Kidney (tissue), 14 donors: ENCODE data around the gene HCCS. TPM values are rescaled to one million over a fixed set of nuclear protein-coding genes. Genes with fewer than 3 reads are reported as not detected.
"Not testable (repeated sequence)": the region's sequence is repeated elsewhere in the genome, so short reads cannot be mapped to it uniquely, and the experiment has no call there.

Source experiments
- DNase-seq, 5 donors: peaks; one replicate each; pipeline ENCODE4 v3.0.0-alpha.2; 2013 to 2020
- FAIRE-seq: peaks from 2 replicates; lab custom pipeline; 2012; peaks lifted over from hg19 to GRCh38; lab: Jason Lieb, UNC
- H3K27ac ChIP-seq, 2 donors: one replicate each; pipeline ENCODE4 v1.7.0; 2013; ENCODE audit warnings: low read depth in 2 of 2, low read length in 2 of 2, inconsistent platforms in 1 of 2
- H3K27me3 ChIP-seq: one replicate; pipeline ENCODE4 v1.7.1; 2013; ENCODE audit warnings: low read length, inconsistent platforms; ENCODE audit not compliant: control insufficient read depth, insufficient read depth
- H3K36me3 ChIP-seq, 3 donors: one replicate each; pipeline versions ENCODE4 v1.7.0 to v1.7.1; 2013; ENCODE audit warnings: low read length in 3 of 3, control low read depth in 1 of 3, inconsistent platforms in 1 of 3; ENCODE audit not compliant: insufficient read depth in 3 of 3, control insufficient read depth in 2 of 3
- H3K4me1 ChIP-seq, 3 donors: one replicate each; pipeline versions ENCODE4 v1.7.0 to v1.7.1; 2013; ENCODE audit warnings: low read length in 3 of 3, inconsistent platforms in 1 of 3, low read depth in 1 of 3; ENCODE audit not compliant: control insufficient read depth in 2 of 3, insufficient read depth in 2 of 3
- H3K4me3 ChIP-seq, 3 donors: one replicate each; pipeline versions ENCODE4 v1.7.0 to v1.8.1; 2013; ENCODE audit warnings: low read length in 3 of 3, control low read depth in 1 of 3, inconsistent platforms in 1 of 3
- H3K9ac ChIP-seq, 3 donors: one replicate each; pipeline versions ENCODE4 v1.7.0 to v1.7.1; 2013; ENCODE audit warnings: low read length in 3 of 3, control low read depth in 1 of 3, inconsistent platforms in 1 of 3
- H3K9me3 ChIP-seq, 3 donors: one replicate each; pipeline versions ENCODE4 v1.7.0 to v1.7.1; 2013; ENCODE audit warnings: low read length in 3 of 3, control low read depth in 1 of 3, inconsistent platforms in 1 of 3; ENCODE audit not compliant: control insufficient read depth in 2 of 3, insufficient read depth in 1 of 3
- CTCF ChIP-seq: IDR thresholded peaks from 3 replicates; pipeline ENCODE4 v1.5.1; 2012; ENCODE audit warnings: mild to moderate bottlenecking, moderate library complexity, borderline replicate concordance; ENCODE audit not compliant: insufficient read depth; ENCODE audit errors: extremely low read depth
- intact Hi-C: fragments of 100-400 bp; cut with DNase I; formaldehyde crosslinking; loops from one replicate; pipeline ENCODE4 v1.11.1; 2022
- polyA plus RNA-seq: library from polyadenylated mRNA; stranded (reverse); fragments of 350-450 nt; fragmentation: Illumina TruSeq; extraction: RNeasy Lipid Tissue Mini Kit (QIAGEN cat#74804); gene quantifications from one replicate; pipeline ENCODE4 v1.2.3, GENCODE V29; 2014; ENCODE audit warnings: low read depth, low replicate concordance; ENCODE audit not compliant: insufficient read depth
- total RNA-seq: library from RNA; stranded (reverse); fragmentation: NEBNext Ultra II Directional; extraction: Animal tissue kit (Norgen Biotek cat#: 25700); gene quantifications from one replicate; pipeline ENCODE4 v1.2.1, GENCODE V29; 2021
- donor health status: control.
- donor health status: control.
- donor health status: control.
- donor health status: control.
- donor health status: control.
- donor health status: DM: yes; HTN: yes; CAD: no.
- donor health status: Normal renal cell carcinoma (clear cell type).

The HCCS gene
- total and polyA plus RNA-seq, 2 donors from 2014 or later: 23.4 to 26.4 TPM

GRCh38 chrX:11117745-11118144 lies 6.6 kb downstream of the HCCS start:
- FAIRE-seq: no peak
- TF ChIP-seq CTCF: no peak
- intact Hi-C loops: no loop called here
- Histone ChIP-seq H3K9ac (no peak overlapping the region), H3K27me3 (no peaks in the 10 kb centered on the region), H3K4me1 (no peaks in the 10 kb centered on the region), H3K27ac (no peak overlapping the region), H3K4me3 (no peak overlapping the region), H3K36me3 (peaks cover 3 to 71% (median 16%) of the 10 kb centered on the region in 3 donors), H3K9me3 (no peaks in the 10 kb centered on the region)
- no peak for DNase-seq

GRCh38 chrX:11119313-11119943 lies 8.3 kb downstream of the HCCS start:
- peaks cover 3 to 64% (median 16%) of the 10 kb centered on the region in 3 donors for H3K36me3 ChIP-seq
- H3K4me3 ChIP-seq: no peak overlapping the region
- no peak overlapping the region for H3K9ac ChIP-seq
- H3K27ac ChIP-seq: no peak overlapping the region
- no peaks in the 10 kb centered on the region for H3K9me3 ChIP-seq
- intact Hi-C loops: no loop called here
- no peaks in the 10 kb centered on the region for H3K4me1 ChIP-seq
- no peaks in the 10 kb centered on the region for H3K27me3 ChIP-seq
- no peak for TF ChIP-seq CTCF
- FAIRE-seq: no peak
- no peak for DNase-seq

GRCh38 chrX:11123087-11123486 lies 12.0 kb downstream of the HCCS start:
- FAIRE-seq, H3K9me3 ChIP-seq, intact Hi-C loops, H3K4me1 ChIP-seq, DNase-seq, H3K9ac ChIP-seq, H3K4me3 ChIP-seq, H3K27me3 ChIP-seq, H3K27ac ChIP-seq: not testable (repeated sequence)
- H3K36me3 ChIP-seq: peaks cover 3 to 36% (median 6%) of the 10 kb centered on the region in 3 donors

GRCh38 chrX:11124112-11124511 lies 13.0 kb downstream of the HCCS start:
- intact Hi-C loops: no loop called here
- FAIRE-seq (no peak), DNase-seq (no peak)
- no peak for TF ChIP-seq CTCF
- Histone ChIP-seq H3K9me3 (no peaks in the 10 kb centered on the region), H3K36me3 (peaks cover 3 to 27% (median 3%) of the 10 kb centered on the region in 3 donors), H3K9ac (no peak overlapping the region), H3K4me3 (no peak overlapping the region), H3K27ac (no peak overlapping the region), H3K27me3 (no peaks in the 10 kb centered on the region), H3K4me1 (no peaks in the 10 kb centered on the region)
